Ramos (cell line): ENCODE data around the gene INTS11.

Source experiments
- in situ Hi-C: fragments of 300-500 bp; cut with MboI; formaldehyde crosslinking; loops from one replicate; pipeline ENCODE4 v1.14.3; 2022; ENCODE audit warnings: low sequenced_read_pairs; ENCODE audit not compliant: unreplicated experiment

Gene INTS11

GRCh38 chr1:1305300-1306069, 19.0 kb downstream of the INTS11 start:
- in situ Hi-C loops, result no loop called here

GRCh38 chr1:1304331-1305299, 19.8 kb downstream of the INTS11 start:
- in situ Hi-C loops, result no loop called here

GRCh38 chr1:1303736-1304135, 20.7 kb downstream of the INTS11 start:
- in situ Hi-C loops, result no loop called here

GRCh38 chr1:1302951-1303509, 21.4 kb downstream of the INTS11 start:
- in situ Hi-C loops, result no loop called here

- in situ Hi-C loops, result no loop called here
These were observed 22.4 kb downstream of the INTS11 start for GRCh38 chr1:1302006-1302430.

- in situ Hi-C loops, result no loop called here
These were observed 24.1 kb downstream of the INTS11 start for GRCh38 chr1:1300352-1300739.

- in situ Hi-C loops, result loop anchor here (10.0 kb wide), 1 partner anchor 265 kb away; no protein-coding TSS in a partner anchor
These were observed 24.6 kb downstream of the INTS11 start for GRCh38 chr1:1299686-1300351.

GRCh38 chr1:1298861-1299685, 25.4 kb downstream of the INTS11 start:
- in situ Hi-C loops, result loop anchor here (10.0 kb wide), 1 partner anchor 264 kb away; no protein-coding TSS in a partner anchor

- in situ Hi-C loops, result loop anchor here (10.0 kb wide), 1 partner anchor 263 kb away; no protein-coding TSS in a partner anchor
These were observed 26.5 kb downstream of the INTS11 start for GRCh38 chr1:1297802-1298424.

- in situ Hi-C loops, result loop anchor here (10.0 kb wide), 1 partner anchor 262 kb away; no protein-coding TSS in a partner anchor
These were observed 28.1 kb downstream of the INTS11 start for GRCh38 chr1:1296070-1297061.

- in situ Hi-C loops, result loop anchor here (10.0 kb wide), 1 partner anchor 261 kb away; no protein-coding TSS in a partner anchor
These were observed 29.1 kb downstream of the INTS11 start for GRCh38 chr1:1295154-1295923.

- in situ Hi-C loops, result loop anchor here (10.0 kb wide), 1 partner anchor 260 kb away; no protein-coding TSS in a partner anchor
These were observed 30.1 kb downstream of the INTS11 start for GRCh38 chr1:1294250-1294890.

- in situ Hi-C loops, result loop anchor here (10.0 kb wide), 1 partner anchor 259 kb away; no protein-coding TSS in a partner anchor
These were observed 30.9 kb downstream of the INTS11 start for GRCh38 chr1:1293263-1294249.

GRCh38 chr1:1292851-1293250, 31.6 kb downstream of the INTS11 start:
- in situ Hi-C loops, result loop anchor here (10.0 kb wide), 1 partner anchor 258 kb away; no protein-coding TSS in a partner anchor

GRCh38 chr1:1292442-1292779, 32.0 kb downstream of the INTS11 start:
- in situ Hi-C loops, result loop anchor here (10.0 kb wide), 1 partner anchor 258 kb away; no protein-coding TSS in a partner anchor
